ENCODE results near the gene KPNA2. TPM values are rescaled to one million over a fixed set of nuclear protein-coding genes. Genes with fewer than 3 reads are reported as not detected.
"Not testable (repeated sequence)": the region's sequence is repeated elsewhere in the genome, so short reads cannot be mapped to it uniquely, and the experiment has no call there.

Gene KPNA2
- polyA plus RNA-seq, 1 donor (not counting 4 experiments of a cell fraction or from before 2014, with no cell fraction given) = 186 TPM

- H4K20me1 ChIP-seq (ENCODE audit: control insufficient read depth, extremely low read depth, insufficient read depth, low read length) = no peaks in the 10 kb centered on the region
- TF ChIP-seq EZH2 (IDR thresholded peaks at IDR 0.05; ENCODE audit: low read length) = no peak
- peak; percentile 19 to 28 (median 22) for TF ChIP-seq CTCF (optimal IDR thresholded peaks at IDR 0.05 in 1 of 3, IDR thresholded peaks at IDR 0.05 in 1 of 3, conservative IDR thresholded peaks at IDR 0.05 in 1 of 3; ENCODE audit: extremely low read depth in 1 of 3, insufficient read depth in 2 of 3, low read length in 3 of 3)
- H3K9ac ChIP-seq (ENCODE audit: control insufficient read depth, extremely low read depth, insufficient read depth, low read length) = peak overlapping the region; percentile 80
- peak; percentile 81 for DNase-seq (ENCODE audit: low read depth, low spot score)
- dilution Hi-C loops (cut with MboI; ENCODE audit: extremely low pct_ligation_motif_present, low sequenced_read_pairs) = no loop called here
- H2AFZ ChIP-seq (ENCODE audit: control insufficient read depth, low read length) = peak overlapping the region; percentile 96
- no peaks in the 10 kb centered on the region for H3K9me1 ChIP-seq (ENCODE audit: control insufficient read depth, extremely low read depth, insufficient read depth, low read length)
- H3K79me2 ChIP-seq (ENCODE audit: control insufficient read depth, insufficient read depth, low read length) = no peaks in the 10 kb centered on the region
- no peak for FAIRE-seq
- H3K4me2 ChIP-seq (ENCODE audit: control insufficient read depth, extremely low read depth, insufficient read depth, low read depth, low read length) = peak overlapping the region; percentile 96
- no peaks in the 10 kb centered on the region for H3K27me3 ChIP-seq (ENCODE audit: control insufficient read depth, extremely low read depth, insufficient read depth, low read length)
- H3K27ac ChIP-seq (ENCODE audit: control insufficient read depth, insufficient read depth, low read length) = peak overlapping the region; percentile 64
- H3K36me3 ChIP-seq (ENCODE audit: control insufficient read depth in 2 of 2, extremely low read depth in 1 of 2, insufficient read depth in 2 of 2, low read length in 2 of 2) = no peaks in the 10 kb centered on the region
- peak overlapping the region; percentile 45 to 84 (median 64) for H3K4me3 ChIP-seq (ENCODE audit: control insufficient read depth in 2 of 3, extremely low read depth in 1 of 3, insufficient read depth in 2 of 3, low read depth in 1 of 3, low read length in 3 of 3)
- H3K4me1 ChIP-seq (ENCODE audit: control insufficient read depth, extremely low read depth, insufficient read depth, low read length) = peaks cover 7% of the 10 kb centered on the region
- H3K9me3 ChIP-seq (ENCODE audit: control insufficient read depth, low read depth, low read length) = no peaks in the 10 kb centered on the region
These were observed 15.7 kb upstream of the KPNA2 start for GRCh38 chr17:68019675-68020408.

GRCh38 chr17:68020409-68020756 lies 15.2 kb upstream of the KPNA2 start:
- dilution Hi-C loops (cut with MboI; ENCODE audit: extremely low pct_ligation_motif_present, low sequenced_read_pairs) = no loop called here
- Histone ChIP-seq H3K4me3 (ENCODE audit: control insufficient read depth in 2 of 3, extremely low read depth in 1 of 3, insufficient read depth in 2 of 3, low read depth in 1 of 3, low read length in 3 of 3) (peak overlapping the region; percentile 45 to 84 (median 64)), H3K36me3 (ENCODE audit: control insufficient read depth in 2 of 2, extremely low read depth in 1 of 2, insufficient read depth in 2 of 2, low read length in 2 of 2) (no peaks in the 10 kb centered on the region), H3K9me1 (ENCODE audit: control insufficient read depth, extremely low read depth, insufficient read depth, low read length) (no peaks in the 10 kb centered on the region), H3K9ac (ENCODE audit: control insufficient read depth, extremely low read depth, insufficient read depth, low read length) (peak overlapping the region; percentile 80), H3K27ac (ENCODE audit: control insufficient read depth, insufficient read depth, low read length) (peak overlapping the region; percentile 64), H3K4me2 (ENCODE audit: control insufficient read depth, extremely low read depth, insufficient read depth, low read depth, low read length) (peak overlapping the region; percentile 96), H3K27me3 (ENCODE audit: control insufficient read depth, extremely low read depth, insufficient read depth, low read length) (no peaks in the 10 kb centered on the region), H2AFZ (ENCODE audit: control insufficient read depth, low read length) (peak overlapping the region; percentile 96), H3K9me3 (ENCODE audit: control insufficient read depth, low read depth, low read length) (no peaks in the 10 kb centered on the region), H3K79me2 (ENCODE audit: control insufficient read depth, insufficient read depth, low read length) (no peaks in the 10 kb centered on the region), H4K20me1 (ENCODE audit: control insufficient read depth, extremely low read depth, insufficient read depth, low read length) (no peaks in the 10 kb centered on the region), H3K4me1 (ENCODE audit: control insufficient read depth, extremely low read depth, insufficient read depth, low read length) (peaks cover 7% of the 10 kb centered on the region)
- TF ChIP-seq CTCF (optimal IDR thresholded peaks at IDR 0.05 in 1 of 3, IDR thresholded peaks at IDR 0.05 in 1 of 3, conservative IDR thresholded peaks at IDR 0.05 in 1 of 3; ENCODE audit: extremely low read depth in 1 of 3, insufficient read depth in 2 of 3, low read length in 3 of 3) (no peak), EZH2 (IDR thresholded peaks at IDR 0.05; ENCODE audit: low read length) (no peak)
- FAIRE-seq = no peak
- DNase-seq (ENCODE audit: low read depth, low spot score) = no peak

GRCh38 chr17:68020791-68021190 lies 14.7 kb upstream of the KPNA2 start:
- dilution Hi-C loops (cut with MboI; ENCODE audit: extremely low pct_ligation_motif_present, low sequenced_read_pairs); H4K20me1 ChIP-seq (ENCODE audit: control insufficient read depth, extremely low read depth, insufficient read depth, low read length); H3K36me3 ChIP-seq (ENCODE audit: control insufficient read depth in 2 of 2, extremely low read depth in 1 of 2, insufficient read depth in 2 of 2, low read length in 2 of 2); H2AFZ ChIP-seq (ENCODE audit: control insufficient read depth, low read length); H3K9me3 ChIP-seq (ENCODE audit: control insufficient read depth, low read depth, low read length); H3K9me1 ChIP-seq (ENCODE audit: control insufficient read depth, extremely low read depth, insufficient read depth, low read length); H3K27me3 ChIP-seq (ENCODE audit: control insufficient read depth, extremely low read depth, insufficient read depth, low read length); H3K79me2 ChIP-seq (ENCODE audit: control insufficient read depth, insufficient read depth, low read length); H3K27ac ChIP-seq (ENCODE audit: control insufficient read depth, insufficient read depth, low read length); H3K4me1 ChIP-seq (ENCODE audit: control insufficient read depth, extremely low read depth, insufficient read depth, low read length); FAIRE-seq; DNase-seq (ENCODE audit: low read depth, low spot score): not testable (repeated sequence)
- Histone ChIP-seq H3K4me2 (ENCODE audit: control insufficient read depth, extremely low read depth, insufficient read depth, low read depth, low read length) (peak overlapping the region; percentile 96), H3K4me3 (ENCODE audit: control insufficient read depth in 2 of 3, extremely low read depth in 1 of 3, insufficient read depth in 2 of 3, low read depth in 1 of 3, low read length in 3 of 3) (peak overlapping the region in 1 of 3 experiments; percentile 84), H3K9ac (ENCODE audit: control insufficient read depth, extremely low read depth, insufficient read depth, low read length) (peak overlapping the region; percentile 80)

Measured in keratinocyte (primary cell).